GM21515 (cell line): Measurements from ENCODE around the gene MTR.

ENCODE experiments used
- ATAC-seq: cut with Tn5 transposase; IDR thresholded peaks from one replicate; pipeline ENCODE4 v1.9.1; 2021; ENCODE audit not compliant: unreplicated experiment

MTR gene

GRCh38 chr1:236862219-236862591, 67.1 kb downstream of the MTR start:
- ATAC-seq = no peak

- ATAC-seq = no peak
Measured at GRCh38 chr1:236862615-236863211, 67.6 kb downstream of the MTR start.

- ATAC-seq = no peak
Measured at GRCh38 chr1:236864211-236864610, 69.1 kb downstream of the MTR start.

GRCh38 chr1:236864996-236865817, 70.1 kb downstream of the MTR start:
- ATAC-seq = no peak

GRCh38 chr1:236865818-236866155, 70.7 kb downstream of the MTR start:
- no peak for ATAC-seq

GRCh38 chr1:236868625-236869467, 73.8 kb downstream of the MTR start:
- peak; percentile 75 for ATAC-seq

GRCh38 chr1:236869911-236870310, 74.8 kb downstream of the MTR start:
- ATAC-seq = no peak

GRCh38 chr1:236870721-236871120, 75.6 kb downstream of the MTR start:
- ATAC-seq = peak; percentile 65

GRCh38 chr1:236872075-236872666, 77.1 kb downstream of the MTR start:
- no peak for ATAC-seq

- ATAC-seq = no peak
Measured at GRCh38 chr1:236875975-236876374, 80.9 kb downstream of the MTR start.

- ATAC-seq = no peak
Measured at GRCh38 chr1:236877661-236878060, 82.6 kb downstream of the MTR start.

- ATAC-seq = no peak
Measured at GRCh38 chr1:236880209-236880608, 85.1 kb downstream of the MTR start.

- ATAC-seq = no peak
Measured at GRCh38 chr1:236882678-236883077, 87.6 kb downstream of the MTR start.

GRCh38 chr1:236886199-236886598, 91.1 kb downstream of the MTR start:
- no peak for ATAC-seq

GRCh38 chr1:236887081-236887480, 92.0 kb downstream of the MTR start:
- ATAC-seq = no peak

- no peak for ATAC-seq
Measured at GRCh38 chr1:236888126-236888525, 93.0 kb downstream of the MTR start.

- ATAC-seq = no peak
Measured at GRCh38 chr1:236888903-236889302, 93.8 kb downstream of the MTR start.

GRCh38 chr1:236890152-236891056, 95.3 kb downstream of the MTR start:
- no peak for ATAC-seq

- no peak for ATAC-seq
Measured at GRCh38 chr1:236893626-236894545, 98.8 kb downstream of the MTR start.
